ENCODE results near the gene ENG. TPM values are rescaled to one million over a fixed set of nuclear protein-coding genes. Genes with fewer than 3 reads are reported as not detected.

The ENG gene
- total RNA-seq, 1 experiment from 2014 or later: 29.9 TPM

DNA sequence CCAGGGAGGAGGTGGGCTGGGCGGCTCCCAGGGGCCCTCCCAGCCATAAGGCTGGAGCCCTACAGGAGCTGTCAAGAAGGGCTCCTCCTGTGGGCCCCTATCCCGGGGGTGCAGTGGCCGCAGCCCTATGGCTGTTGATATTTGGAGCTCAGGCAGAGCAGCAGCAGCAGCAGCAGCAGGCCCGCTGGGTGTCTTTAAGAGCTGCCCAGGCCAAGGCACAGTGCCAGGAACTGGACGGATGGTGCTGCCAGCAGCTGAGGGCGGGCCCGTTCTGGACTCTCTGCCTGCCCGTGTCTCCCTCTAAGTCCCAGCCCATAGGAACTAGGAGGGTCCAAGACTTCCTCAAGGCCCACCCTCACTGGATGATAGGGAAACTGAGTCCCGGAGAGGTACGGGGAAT lies 19.4 kb upstream of the ENG start:
- no TSS peak for BruUV-seq (replicated peaks)
- ChIA-PET CTCF (no interaction called here), POLR2A (ENCODE audit: low non-redundant PET) (no interaction called here)
- no peak overlapping the region for H3K27ac ChIP-seq (ENCODE audit: low read depth, low read length, poor library complexity, severe bottlenecking)
- intact Hi-C loops (cut with micrococcal nuclease; ENCODE audit: unreplicated experiment): no loop called here
- H3K9me3 ChIP-seq (ENCODE audit: low read depth, low read length, poor library complexity, severe bottlenecking): no peaks in the 10 kb centered on the region
- H3K27me3 ChIP-seq (replicated peaks; ENCODE audit: insufficient read depth, low read depth, low read length, poor library complexity): no peaks in the 10 kb centered on the region
- DNase-seq (ENCODE audit: low spot score): no peak
- no peak for TF ChIP-seq EZH2 (IDR thresholded peaks at IDR 0.05; ENCODE audit: borderline replicate concordance, low read depth, low read length, poor library complexity, severe bottlenecking)
- no peak for TF ChIP-seq CTCF (conservative IDR thresholded peaks at IDR 0.05; ENCODE audit: low read depth, low read length)
- H3K36me3 ChIP-seq (ENCODE audit: insufficient read depth, low read length, poor library complexity, severe bottlenecking): no peaks in the 10 kb centered on the region
- no peak overlapping the region for H3K4me3 ChIP-seq (ENCODE audit: low read depth, low read length, poor library complexity, severe bottlenecking)
- peaks cover 18% of the 10 kb centered on the region for H3K4me1 ChIP-seq (ENCODE audit: insufficient read depth, low read length, poor library complexity, severe bottlenecking)

DNA sequence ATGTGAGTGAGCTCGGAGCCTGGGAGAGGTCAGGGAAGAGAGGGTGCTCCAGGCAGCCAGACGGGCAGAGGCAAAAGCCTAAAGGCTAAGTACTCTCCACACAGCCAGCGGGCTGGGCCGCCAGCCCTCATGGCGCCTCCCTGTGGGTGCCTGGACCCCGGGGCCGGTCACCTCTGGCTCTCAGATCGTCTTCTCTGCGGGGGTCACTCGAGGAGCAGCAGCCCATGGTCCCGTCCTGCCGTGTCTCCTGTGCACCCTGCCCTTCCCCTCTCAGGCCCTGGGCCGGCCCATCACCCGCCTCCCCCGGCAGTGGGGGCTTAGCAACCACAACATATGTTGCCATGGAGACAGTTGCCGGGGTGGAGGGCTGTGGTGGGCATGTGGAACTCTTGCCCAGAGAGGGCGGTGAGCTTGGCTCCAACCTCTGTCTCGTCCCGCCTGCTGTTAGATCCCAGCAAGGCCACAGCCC lies 18.8 kb upstream of the ENG start:
- Histone ChIP-seq H3K36me3 (ENCODE audit: insufficient read depth, low read length, poor library complexity, severe bottlenecking) (no peaks in the 10 kb centered on the region), H3K4me1 (ENCODE audit: insufficient read depth, low read length, poor library complexity, severe bottlenecking) (peaks cover 12% of the 10 kb centered on the region), H3K27ac (ENCODE audit: low read depth, low read length, poor library complexity, severe bottlenecking) (no peak overlapping the region), H3K4me3 (ENCODE audit: low read depth, low read length, poor library complexity, severe bottlenecking) (no peak overlapping the region), H3K27me3 (replicated peaks; ENCODE audit: insufficient read depth, low read depth, low read length, poor library complexity) (no peaks in the 10 kb centered on the region), H3K9me3 (ENCODE audit: low read depth, low read length, poor library complexity, severe bottlenecking) (no peaks in the 10 kb centered on the region)
- CTCF ChIA-PET: no interaction called here
- TF ChIP-seq CTCF (conservative IDR thresholded peaks at IDR 0.05; ENCODE audit: low read depth, low read length) (no peak), EZH2 (IDR thresholded peaks at IDR 0.05; ENCODE audit: borderline replicate concordance, low read depth, low read length, poor library complexity, severe bottlenecking) (no peak)
- intact Hi-C loops (cut with micrococcal nuclease; ENCODE audit: unreplicated experiment): no loop called here
- DNase-seq (ENCODE audit: low spot score): no peak
- POLR2A ChIA-PET (ENCODE audit: low non-redundant PET): no interaction called here
- no TSS peak for BruUV-seq (replicated peaks)

DNA sequence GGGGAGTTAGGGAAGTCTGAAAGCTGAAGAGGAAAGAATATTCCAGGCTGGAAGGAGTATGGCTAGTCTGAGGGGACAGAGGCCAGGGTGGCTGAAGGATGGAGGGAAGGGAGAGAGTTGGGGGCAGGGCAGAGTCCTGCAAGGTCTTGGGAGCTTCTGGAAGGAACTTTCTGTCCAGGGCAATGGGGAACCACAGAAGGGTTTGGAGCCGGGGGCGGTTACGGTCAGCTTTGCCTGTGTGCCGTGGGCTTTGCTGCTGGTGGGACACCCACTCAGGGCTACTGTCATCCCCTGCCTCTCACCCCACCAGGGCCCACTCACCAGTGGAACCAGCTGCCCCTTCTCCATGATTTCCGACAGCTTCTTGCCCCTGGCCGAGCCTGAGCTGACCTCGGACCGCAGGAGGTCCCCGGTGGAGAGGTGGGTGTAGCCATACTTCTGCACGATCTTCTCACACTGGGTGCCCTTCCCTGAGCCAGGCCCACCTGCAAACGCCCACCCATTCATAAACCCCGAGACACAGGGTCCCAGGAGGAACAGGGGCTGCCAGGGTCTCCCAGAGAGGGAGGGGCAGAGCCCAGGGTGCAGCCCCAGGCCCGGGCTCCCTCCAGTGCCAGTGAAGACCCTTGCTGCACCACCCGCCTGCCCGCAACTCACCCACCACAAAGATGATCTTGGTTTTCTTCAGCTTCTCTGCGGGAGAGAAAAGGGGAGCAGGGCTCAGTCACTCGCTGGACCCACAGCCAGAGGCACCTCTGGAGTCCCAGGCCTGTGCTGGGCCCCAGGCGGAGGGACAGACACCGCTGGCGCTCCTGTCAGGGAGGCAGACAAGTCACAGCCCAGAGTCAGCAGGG lies 18.1 kb upstream of the ENG start:
- intact Hi-C loops (cut with micrococcal nuclease; ENCODE audit: unreplicated experiment): no loop called here
- CTCF ChIA-PET: interaction anchor here (0.7 kb wide), 1 partner anchor 287 kb away, joined by 3 read pairs; no protein-coding TSS in a partner anchor
- no peak for TF ChIP-seq EZH2 (IDR thresholded peaks at IDR 0.05; ENCODE audit: borderline replicate concordance, low read depth, low read length, poor library complexity, severe bottlenecking)
- no peak for TF ChIP-seq CTCF (conservative IDR thresholded peaks at IDR 0.05; ENCODE audit: low read depth, low read length)
- Histone ChIP-seq H3K36me3 (ENCODE audit: insufficient read depth, low read length, poor library complexity, severe bottlenecking) (no peaks in the 10 kb centered on the region), H3K4me3 (ENCODE audit: low read depth, low read length, poor library complexity, severe bottlenecking) (no peak overlapping the region), H3K27me3 (replicated peaks; ENCODE audit: insufficient read depth, low read depth, low read length, poor library complexity) (no peaks in the 10 kb centered on the region), H3K4me1 (ENCODE audit: insufficient read depth, low read length, poor library complexity, severe bottlenecking) (peaks cover 7% of the 10 kb centered on the region), H3K9me3 (ENCODE audit: low read depth, low read length, poor library complexity, severe bottlenecking) (no peaks in the 10 kb centered on the region), H3K27ac (ENCODE audit: low read depth, low read length, poor library complexity, severe bottlenecking) (no peak overlapping the region)
- POLR2A ChIA-PET (ENCODE audit: low non-redundant PET): no interaction called here
- BruUV-seq (replicated peaks): no TSS peak
- no peak for DNase-seq (ENCODE audit: low spot score)

Measured in A673 (cell line).